SU-DHL-6 (cell line): ENCODE data around the gene ZFHX3.

Experiments used
- EZH2phosphoT487 ChIP-seq: fragments of 200-600 bp; sonication (generic), shearing (Covaris generic); conservative IDR thresholded peaks from 2 replicates; pipeline ENCODE4 v1.6.1; 2018; ENCODE audit warnings: mild to moderate bottlenecking, antibody characterized with exemption, low read length, moderate library complexity, mixed read lengths
- TF ChIP-seq, protein P1 (sequence below): fragments of 200-600 bp; sonication (generic); IDR thresholded peaks from one replicate; pipeline ENCODE4 v1.5.1; 2017; ENCODE audit warnings: antibody characterized with exemption, mild to moderate bottlenecking, low read length, moderate library complexity; ENCODE audit not compliant: insufficient read depth, poor library complexity, severe bottlenecking

GRCh38 chr16:72852421-72852820 lies 195.5 kb downstream of the ZFHX3 start:
- TF ChIP-seq, protein P1, sequence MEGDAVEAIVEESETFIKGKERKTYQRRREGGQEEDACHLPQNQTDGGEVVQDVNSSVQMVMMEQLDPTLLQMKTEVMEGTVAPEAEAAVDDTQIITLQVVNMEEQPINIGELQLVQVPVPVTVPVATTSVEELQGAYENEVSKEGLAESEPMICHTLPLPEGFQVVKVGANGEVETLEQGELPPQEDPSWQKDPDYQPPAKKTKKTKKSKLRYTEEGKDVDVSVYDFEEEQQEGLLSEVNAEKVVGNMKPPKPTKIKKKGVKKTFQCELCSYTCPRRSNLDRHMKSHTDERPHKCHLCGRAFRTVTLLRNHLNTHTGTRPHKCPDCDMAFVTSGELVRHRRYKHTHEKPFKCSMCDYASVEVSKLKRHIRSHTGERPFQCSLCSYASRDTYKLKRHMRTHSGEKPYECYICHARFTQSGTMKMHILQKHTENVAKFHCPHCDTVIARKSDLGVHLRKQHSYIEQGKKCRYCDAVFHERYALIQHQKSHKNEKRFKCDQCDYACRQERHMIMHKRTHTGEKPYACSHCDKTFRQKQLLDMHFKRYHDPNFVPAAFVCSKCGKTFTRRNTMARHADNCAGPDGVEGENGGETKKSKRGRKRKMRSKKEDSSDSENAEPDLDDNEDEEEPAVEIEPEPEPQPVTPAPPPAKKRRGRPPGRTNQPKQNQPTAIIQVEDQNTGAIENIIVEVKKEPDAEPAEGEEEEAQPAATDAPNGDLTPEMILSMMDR: no peak
- no peak for TF ChIP-seq EZH2phosphoT487
